Measurements from ENCODE around the gene UTRN.

Gene UTRN

GRCh38 chr6:144284783-144285547 lies at the start of gene UTRN:
TSS of gene UTRN (plus strand) at chr6:144285335. CDS start at chr6:144291829, 6,494 bp downstream.
- peak; percentile 20 to 35 for DNase-seq

DNA sequence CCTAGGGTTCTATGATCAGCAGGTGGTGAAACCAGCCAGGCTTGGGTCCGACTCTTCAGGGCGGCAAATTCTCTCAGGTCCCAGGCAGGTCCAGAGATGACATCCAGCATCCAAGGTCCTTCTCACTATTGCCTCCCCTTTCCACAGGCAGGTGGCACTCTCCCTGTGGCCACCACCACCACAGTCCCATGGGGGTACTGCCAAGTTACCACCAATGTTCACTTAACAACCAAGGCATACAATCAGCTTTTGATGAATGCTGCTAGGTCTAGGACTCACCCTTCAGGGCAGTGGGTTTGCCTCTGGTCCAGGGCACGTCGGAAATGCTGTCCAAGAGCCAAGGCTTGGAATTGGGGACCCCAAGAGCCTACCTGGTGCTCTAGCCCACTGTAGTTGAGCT lies 40.4 kb upstream of the UTRN start:
- DNase-seq = no peak

- DNase-seq = no peak
These were observed 38.1 kb upstream of the UTRN start for GRCh38 chr6:144246988-144247387.

GRCh38 chr6:144248003-144248402 lies 37.1 kb upstream of the UTRN start:
- no peak for DNase-seq

GRCh38 chr6:144248476-144249301 lies 36.4 kb upstream of the UTRN start:
- no peak for DNase-seq

DNA sequence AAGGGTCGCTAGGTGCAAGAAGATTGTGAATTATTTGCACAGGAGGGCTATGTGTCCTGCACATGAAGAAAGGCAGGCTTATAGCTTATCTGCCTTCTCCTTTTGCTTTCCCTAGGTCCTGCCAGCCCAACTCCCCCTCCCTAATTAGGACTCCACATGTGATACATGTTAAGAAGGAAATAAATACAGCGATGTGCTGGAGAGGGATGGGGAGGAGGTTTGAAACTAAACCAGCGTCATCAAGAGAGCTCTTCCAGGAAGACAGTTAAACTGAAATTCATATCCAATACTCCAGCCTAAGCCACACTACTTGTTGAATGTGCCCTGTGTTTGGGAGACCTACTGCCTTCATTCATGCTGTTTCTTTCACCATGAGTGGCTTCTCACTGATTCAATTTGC lies 34.9 kb upstream of the UTRN start:
- no peak for DNase-seq

DNA sequence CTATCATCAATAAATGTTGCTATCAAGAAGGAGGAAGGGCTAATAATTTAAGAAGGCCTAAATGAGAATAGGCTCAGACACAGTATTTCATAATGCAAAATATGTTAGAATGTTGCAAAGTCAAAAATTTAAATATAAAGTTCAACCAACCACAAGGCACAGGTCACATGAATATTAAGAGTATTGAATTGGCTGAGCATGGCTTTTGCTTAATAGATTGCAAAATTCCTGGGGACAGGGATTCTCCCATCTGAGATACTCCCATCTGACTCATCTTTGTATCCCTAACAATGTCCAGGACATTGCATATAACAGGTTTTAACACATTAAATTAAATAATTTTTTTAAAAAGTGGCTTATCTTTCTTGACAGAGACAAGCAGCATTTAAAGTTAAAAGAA lies 32.9 kb upstream of the UTRN start:
- no peak for DNase-seq

DNA sequence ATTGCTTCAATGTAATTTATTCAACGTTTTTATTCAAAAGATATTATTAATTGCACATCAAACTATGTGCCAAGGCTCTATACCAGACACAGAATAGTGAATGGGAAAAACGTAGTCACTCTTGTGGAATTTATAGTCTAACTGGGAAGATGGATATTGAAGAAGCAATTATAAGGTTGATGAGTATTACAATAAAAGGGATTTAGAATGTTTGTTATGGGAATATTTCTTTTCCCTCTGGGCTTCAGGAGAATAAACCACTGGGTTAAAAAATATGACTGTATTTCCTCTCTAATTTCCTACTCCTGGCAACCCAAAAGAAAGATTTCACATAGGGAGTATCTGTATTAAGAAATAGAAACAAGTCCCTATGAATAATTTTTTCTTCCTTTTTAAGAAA lies 25.1 kb upstream of the UTRN start:
- DNase-seq = no peak

DNA sequence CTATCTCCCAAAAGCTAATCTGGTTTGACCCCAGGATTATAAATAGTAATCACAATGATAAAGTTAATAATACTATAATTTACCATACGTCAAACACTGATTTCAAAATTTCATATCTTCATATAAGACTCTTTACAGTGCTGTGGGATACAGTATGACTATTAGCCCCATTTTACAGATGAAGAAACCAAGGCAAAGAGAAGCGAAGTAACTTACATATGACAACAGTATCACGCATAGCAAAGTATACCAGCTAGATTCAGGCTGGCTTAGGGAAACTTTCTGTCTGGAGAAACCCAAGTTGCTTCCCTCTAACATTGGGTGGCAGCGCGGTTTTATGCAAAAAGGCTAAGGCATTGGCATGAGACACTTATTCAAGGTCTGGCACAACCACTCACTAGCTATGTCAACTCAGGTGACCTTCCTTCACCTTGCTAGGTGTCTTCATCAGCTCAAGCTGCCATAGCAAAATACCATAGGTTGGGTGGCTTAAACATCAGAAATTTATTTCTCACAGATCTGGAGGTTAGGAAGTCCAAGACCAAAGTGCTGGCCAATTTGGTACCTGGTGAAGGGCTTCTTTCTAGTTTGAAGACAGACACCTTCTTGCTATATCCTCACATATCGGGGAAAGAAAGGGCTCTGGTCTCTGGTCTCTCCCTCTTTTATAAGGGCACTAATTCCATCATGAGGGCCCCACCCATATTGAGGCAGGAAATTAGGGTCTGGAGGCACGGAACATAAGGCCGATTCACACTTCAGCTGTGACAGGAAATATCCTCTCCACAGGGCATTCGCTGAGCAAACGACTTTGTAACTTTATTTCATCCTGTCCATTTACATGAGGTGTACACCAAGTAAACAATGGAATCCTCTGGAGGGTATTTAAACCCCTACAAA lies 22.4 kb upstream of the UTRN start:
- DNase-seq = peak in 1 of 2 experiments; percentile 25

- DNase-seq = no peak
These were observed 21.3 kb upstream of the UTRN start for GRCh38 chr6:144263786-144264185.

- DNase-seq = no peak
These were observed 20.7 kb upstream of the UTRN start for GRCh38 chr6:144264270-144265060.

GRCh38 chr6:144265061-144265357 lies 20.1 kb upstream of the UTRN start:
- DNase-seq = no peak

GRCh38 chr6:144265390-144265789 lies 19.7 kb upstream of the UTRN start:
- no peak for DNase-seq

- no peak for DNase-seq
These were observed 19.0 kb upstream of the UTRN start for GRCh38 chr6:144266091-144266649.

GRCh38 chr6:144268794-144269349 lies 16.3 kb upstream of the UTRN start:
- no peak for DNase-seq

DNA sequence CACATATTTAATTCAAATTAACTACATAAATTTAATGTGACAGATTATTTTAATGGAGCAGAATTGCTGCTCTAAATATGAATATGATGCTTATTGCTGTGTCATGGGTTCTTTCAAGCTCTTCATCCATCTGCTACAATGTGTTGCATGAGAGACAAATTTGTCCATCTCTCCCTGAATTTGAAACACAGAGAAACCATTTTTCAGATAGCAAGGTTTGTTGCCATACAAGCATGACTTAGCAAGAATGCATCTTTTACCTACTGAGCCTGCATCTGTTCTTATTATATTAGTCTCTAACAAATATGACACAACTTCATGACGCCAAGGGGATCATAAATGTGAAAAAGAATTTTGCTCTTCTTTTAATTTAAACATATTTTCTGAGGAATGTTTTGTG lies 8.0 kb upstream of the UTRN start:
- DNase-seq = no peak

DNA sequence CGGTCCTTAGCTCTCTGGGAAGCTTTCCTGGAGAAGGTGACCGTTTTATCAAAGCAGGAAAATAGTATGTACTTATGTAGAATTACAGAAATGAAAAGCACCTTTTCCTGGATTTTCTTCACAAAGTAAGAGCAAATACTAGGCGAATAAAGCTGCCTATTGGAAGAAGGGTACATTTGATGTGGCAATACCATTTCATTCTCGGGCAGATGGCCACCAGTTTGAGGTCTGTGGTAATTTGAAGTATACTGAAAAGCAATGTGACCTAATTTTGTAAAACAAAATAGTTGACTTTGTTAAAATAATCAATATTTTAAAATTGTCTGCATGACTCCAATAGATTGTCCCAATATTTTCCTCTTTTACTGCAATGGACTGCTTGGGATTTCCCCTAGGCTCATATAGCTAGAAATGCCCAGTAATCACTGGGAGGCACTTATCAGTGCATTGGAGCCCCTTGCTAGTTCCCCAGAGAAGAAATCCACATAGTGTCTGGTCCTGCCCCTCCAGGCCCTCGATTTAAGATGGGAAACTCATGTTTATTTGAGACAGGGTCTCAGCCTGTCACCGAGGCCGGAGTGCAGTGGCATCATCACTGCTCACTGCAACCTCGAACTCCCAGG lies 7.4 kb upstream of the UTRN start:
- no peak for DNase-seq

DNA sequence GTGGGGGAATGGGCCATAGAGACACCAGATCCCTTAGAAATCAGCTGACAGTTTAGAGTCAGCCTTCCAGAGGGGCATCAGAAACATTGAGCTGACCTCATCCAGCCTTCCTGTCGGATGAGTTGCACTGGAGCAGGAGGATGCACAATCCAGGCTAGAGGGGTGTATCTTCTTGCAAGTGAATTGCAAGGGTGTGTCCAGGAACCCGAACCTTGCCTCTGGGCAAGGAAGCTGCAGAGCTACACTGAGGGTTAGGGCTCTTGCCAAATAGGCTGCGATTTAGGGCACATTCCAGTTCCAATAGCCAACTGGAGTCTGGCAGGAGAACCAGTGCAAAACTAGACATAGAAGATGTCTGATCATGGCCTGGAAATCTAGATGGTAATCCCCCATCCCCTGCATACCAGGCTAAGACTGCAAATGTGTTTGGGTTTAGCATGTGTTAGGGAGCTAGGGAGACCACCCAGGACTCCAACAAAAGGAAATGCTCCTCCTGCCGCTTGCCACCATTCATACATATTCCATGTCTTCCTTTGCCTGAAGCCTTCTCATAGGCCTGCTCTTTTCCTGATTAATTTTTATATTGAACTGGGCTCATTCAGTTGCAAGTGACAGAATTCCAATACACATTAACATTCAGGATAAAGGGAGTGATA lies 6.3 kb upstream of the UTRN start:
- no peak for DNase-seq

DNA sequence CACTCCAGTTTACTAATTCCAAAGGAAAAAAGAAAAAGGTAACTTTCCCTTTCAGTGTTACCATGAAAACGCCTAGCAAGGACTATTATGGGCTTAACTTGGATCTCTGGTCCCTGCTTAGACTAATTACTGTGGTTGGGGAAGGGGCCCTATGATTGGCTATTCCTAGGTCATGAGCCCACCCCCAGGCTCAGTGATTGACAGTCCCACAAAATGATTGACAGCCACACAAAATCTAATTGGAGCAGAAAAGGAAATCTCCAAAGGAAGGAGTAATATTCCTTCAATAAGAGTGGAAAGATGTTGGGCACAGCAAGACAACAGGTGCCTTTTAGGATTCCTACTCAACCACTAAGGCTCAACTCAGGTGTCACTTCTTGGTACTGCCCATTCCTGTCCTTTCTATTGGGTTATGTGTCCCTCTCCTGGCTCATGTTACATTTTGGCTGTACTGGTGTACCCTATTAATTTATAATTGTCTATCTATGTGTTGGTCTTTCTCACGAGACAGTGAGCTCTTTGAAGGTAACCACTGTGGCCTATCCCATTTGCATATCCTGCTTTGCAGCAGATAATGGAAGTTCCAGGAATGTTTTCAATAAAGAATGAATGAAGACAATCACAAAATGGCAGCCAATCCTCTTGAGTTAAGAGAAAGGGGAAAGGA lies 5.5 kb upstream of the UTRN start:
- DNase-seq = no peak
